Gastroesophageal sphincter (tissue), 3 donors: ENCODE results near the gene CCR2.

ENCODE experiments used
- EP300 ChIP-seq: sonication (generic); formaldehyde crosslinking; IDR thresholded peaks from one replicate; pipeline ENCODE4 v1.6.1; 2017; ENCODE audit warnings: antibody characterized with exemption, mild to moderate bottlenecking
- POLR2AphosphoS5 ChIP-seq: sonication (generic); formaldehyde crosslinking; IDR thresholded peaks from one replicate; pipeline ENCODE4 v1.6.1; 2017; ENCODE audit warnings: antibody characterized with exemption
- TF ChIP-seq, protein P1 (sequence below), 4 experiments: fragments of 200-600 bp in 2 of 4; fragments of 450-650 bp in 2 of 4; sonication (generic) in 1 of 4; IDR thresholded peaks; one replicate each; pipeline ENCODE4 v1.5.1; 2017 to 2019; ENCODE audit warnings: antibody characterized with exemption in 4 of 4, mild to moderate bottlenecking in 2 of 4, moderate library complexity in 2 of 4

DNA sequence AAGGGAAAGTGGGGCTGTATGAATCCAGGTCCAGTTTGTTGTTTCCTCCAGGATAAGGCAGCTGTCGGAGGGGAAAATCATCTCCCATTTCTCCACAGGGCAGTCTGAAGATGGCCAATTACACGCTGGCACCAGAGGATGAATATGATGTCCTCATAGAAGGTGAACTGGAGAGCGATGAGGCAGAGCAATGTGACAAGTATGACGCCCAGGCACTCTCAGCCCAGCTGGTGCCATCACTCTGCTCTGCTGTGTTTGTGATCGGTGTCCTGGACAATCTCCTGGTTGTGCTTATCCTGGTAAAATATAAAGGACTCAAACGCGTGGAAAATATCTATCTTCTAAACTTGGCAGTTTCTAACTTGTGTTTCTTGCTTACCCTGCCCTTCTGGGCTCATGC, 54.1 kb downstream of the CCR2 start:
- TF ChIP-seq POLR2AphosphoS5 (no peak), EP300 (no peak)
- TF ChIP-seq, protein P1, sequence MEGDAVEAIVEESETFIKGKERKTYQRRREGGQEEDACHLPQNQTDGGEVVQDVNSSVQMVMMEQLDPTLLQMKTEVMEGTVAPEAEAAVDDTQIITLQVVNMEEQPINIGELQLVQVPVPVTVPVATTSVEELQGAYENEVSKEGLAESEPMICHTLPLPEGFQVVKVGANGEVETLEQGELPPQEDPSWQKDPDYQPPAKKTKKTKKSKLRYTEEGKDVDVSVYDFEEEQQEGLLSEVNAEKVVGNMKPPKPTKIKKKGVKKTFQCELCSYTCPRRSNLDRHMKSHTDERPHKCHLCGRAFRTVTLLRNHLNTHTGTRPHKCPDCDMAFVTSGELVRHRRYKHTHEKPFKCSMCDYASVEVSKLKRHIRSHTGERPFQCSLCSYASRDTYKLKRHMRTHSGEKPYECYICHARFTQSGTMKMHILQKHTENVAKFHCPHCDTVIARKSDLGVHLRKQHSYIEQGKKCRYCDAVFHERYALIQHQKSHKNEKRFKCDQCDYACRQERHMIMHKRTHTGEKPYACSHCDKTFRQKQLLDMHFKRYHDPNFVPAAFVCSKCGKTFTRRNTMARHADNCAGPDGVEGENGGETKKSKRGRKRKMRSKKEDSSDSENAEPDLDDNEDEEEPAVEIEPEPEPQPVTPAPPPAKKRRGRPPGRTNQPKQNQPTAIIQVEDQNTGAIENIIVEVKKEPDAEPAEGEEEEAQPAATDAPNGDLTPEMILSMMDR (IDR thresholded peaks at IDR 0.05) = no peak
